ENCODE results near the gene ANTXRL.
"Not testable (repeated sequence)": the region's sequence is repeated elsewhere in the genome, so short reads cannot be mapped to it uniquely, and the experiment has no call there.

The ANTXRL gene

GRCh38 chr10:46294641-46295220, 7.9 kb downstream of the ANTXRL start:
- DNase-seq (ENCODE audit: low read depth in 2 of 2) = no peak

- not testable (repeated sequence) for DNase-seq (ENCODE audit: low read depth in 2 of 2)
Measured at GRCh38 chr10:46295350-46296010, 8.7 kb downstream of the ANTXRL start.

- DNase-seq (ENCODE audit: low read depth in 2 of 2) = not testable (repeated sequence)
Measured at GRCh38 chr10:46296086-46296485, 9.3 kb downstream of the ANTXRL start.

GRCh38 chr10:46296641-46297141, 9.9 kb downstream of the ANTXRL start:
- DNase-seq (ENCODE audit: low read depth in 2 of 2) = no peak

GRCh38 chr10:46297406-46298204, 10.8 kb downstream of the ANTXRL start:
- DNase-seq (ENCODE audit: low read depth in 2 of 2) = no peak

- no peak for DNase-seq (ENCODE audit: low read depth in 2 of 2)
Measured at GRCh38 chr10:46298477-46299285, 11.9 kb downstream of the ANTXRL start.

- DNase-seq (ENCODE audit: low read depth in 2 of 2) = no peak
Measured at GRCh38 chr10:46299286-46299535, 12.4 kb downstream of the ANTXRL start.

GRCh38 chr10:46299536-46300369, 13.0 kb downstream of the ANTXRL start:
- no peak for DNase-seq (ENCODE audit: low read depth in 2 of 2)

GRCh38 chr10:46300370-46300711, 13.5 kb downstream of the ANTXRL start:
- not testable (repeated sequence) for DNase-seq (ENCODE audit: low read depth in 2 of 2)

GRCh38 chr10:46301056-46301645, 14.4 kb downstream of the ANTXRL start:
- no peak for DNase-seq (ENCODE audit: low read depth in 2 of 2)

GRCh38 chr10:46301721-46302479, 15.1 kb downstream of the ANTXRL start:
- no peak for DNase-seq (ENCODE audit: low read depth in 2 of 2)

- not testable (repeated sequence) for DNase-seq (ENCODE audit: low read depth in 2 of 2)
Measured at GRCh38 chr10:46302765-46303352, 16.1 kb downstream of the ANTXRL start.

- no peak for DNase-seq (ENCODE audit: low read depth in 2 of 2)
Measured at GRCh38 chr10:46304062-46304461, 17.3 kb downstream of the ANTXRL start.

GRCh38 chr10:46304671-46305070, 17.9 kb downstream of the ANTXRL start:
- DNase-seq (ENCODE audit: low read depth in 2 of 2) = not testable (repeated sequence)

GRCh38 chr10:46305079-46305818, 18.5 kb downstream of the ANTXRL start:
- DNase-seq (ENCODE audit: low read depth in 2 of 2) = no peak

GRCh38 chr10:46305986-46306385, 19.2 kb downstream of the ANTXRL start:
- DNase-seq (ENCODE audit: low read depth in 2 of 2) = no peak

- no peak for DNase-seq (ENCODE audit: low read depth in 2 of 2)
Measured at GRCh38 chr10:46306516-46307184, 19.9 kb downstream of the ANTXRL start.

All from stimulated activated CD4-positive, alpha-beta T cell treated with anti-CD3 and anti-CD28 coated beads, Interleukin-15, amount 100 ng/mL, for 48 hours (primary cell).